NCI-H2107 treated with DMSO at 0.1 percent for 48 hours (cell line): ENCODE results near the gene TMIGD3.
A peak's percentile ranks its signal among the peaks of the same experiment; 100 is the strongest.

Experiments
- DNase-seq: peaks from one replicate; lab custom pipeline; 2025; ENCODE audit not compliant: unreplicated experiment; lab: John Stamatoyannopoulos, UW

TMIGD3 gene

GRCh38 chr1:111476214-111476613, 27.2 kb downstream of the TMIGD3 start:
- DNase-seq = no peak

GRCh38 chr1:111475701-111476100, 27.7 kb downstream of the TMIGD3 start:
- DNase-seq = peak; percentile 85

DNA sequence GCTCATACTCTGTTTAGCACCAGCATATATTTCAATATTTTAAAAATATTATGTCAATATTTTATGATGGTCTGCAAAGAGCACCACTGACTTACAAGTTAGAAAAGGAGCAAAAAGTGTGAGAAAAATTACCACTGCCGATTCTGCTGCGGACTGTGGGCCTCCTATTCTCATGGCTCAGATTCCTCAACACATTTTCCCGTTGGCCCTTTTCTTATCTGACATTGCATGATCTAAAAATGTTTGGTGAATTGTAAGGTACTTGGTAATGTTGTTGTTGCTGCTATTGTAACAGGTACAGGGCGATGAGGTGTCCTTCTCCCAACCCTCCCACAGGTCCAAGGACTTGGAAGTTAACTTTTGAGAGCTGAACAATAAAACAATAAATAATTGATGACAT, 28.9 kb downstream of the TMIGD3 start:
- DNase-seq = no peak

DNA sequence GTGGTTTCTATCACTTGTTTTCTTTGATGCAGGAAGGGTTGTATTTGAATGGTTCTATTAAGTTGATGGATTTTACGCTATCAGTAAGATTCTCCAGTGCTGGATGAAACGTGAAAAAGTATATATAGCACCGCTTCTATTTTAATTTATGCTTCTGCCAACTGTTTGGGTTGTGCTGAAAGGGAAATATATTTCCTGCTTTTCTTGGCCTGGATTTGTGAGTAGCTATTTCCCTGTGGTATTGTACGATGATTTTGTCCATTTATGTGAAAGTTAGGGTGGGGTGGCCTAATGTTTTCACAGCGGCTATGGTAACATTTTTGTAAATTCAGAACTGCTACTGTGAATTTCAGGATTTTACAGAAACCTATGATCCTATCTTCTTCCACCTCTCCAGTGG, 29.3 kb downstream of the TMIGD3 start:
- DNase-seq = no peak

GRCh38 chr1:111471538-111471937, 31.9 kb downstream of the TMIGD3 start:
- no peak for DNase-seq

DNA sequence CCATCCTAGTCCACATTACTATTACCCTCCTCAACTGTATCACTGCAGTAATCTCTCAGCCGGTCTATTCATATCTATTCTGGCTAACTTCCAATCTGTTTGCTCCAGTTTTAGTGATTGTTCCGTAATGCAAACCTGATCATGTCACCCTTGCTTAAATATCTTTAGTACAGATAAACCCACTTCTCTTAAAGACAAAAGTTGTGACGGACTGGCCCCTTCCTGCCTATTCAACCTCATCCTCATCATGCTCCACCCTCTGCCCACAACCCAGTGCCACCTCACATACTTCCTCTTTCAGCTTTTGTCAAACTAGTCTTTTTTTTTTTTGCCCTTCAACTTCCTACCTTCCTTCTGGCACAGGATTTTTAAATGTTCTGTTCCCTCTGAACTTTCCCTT, 32.4 kb downstream of the TMIGD3 start:
- DNase-seq = no peak

DNA sequence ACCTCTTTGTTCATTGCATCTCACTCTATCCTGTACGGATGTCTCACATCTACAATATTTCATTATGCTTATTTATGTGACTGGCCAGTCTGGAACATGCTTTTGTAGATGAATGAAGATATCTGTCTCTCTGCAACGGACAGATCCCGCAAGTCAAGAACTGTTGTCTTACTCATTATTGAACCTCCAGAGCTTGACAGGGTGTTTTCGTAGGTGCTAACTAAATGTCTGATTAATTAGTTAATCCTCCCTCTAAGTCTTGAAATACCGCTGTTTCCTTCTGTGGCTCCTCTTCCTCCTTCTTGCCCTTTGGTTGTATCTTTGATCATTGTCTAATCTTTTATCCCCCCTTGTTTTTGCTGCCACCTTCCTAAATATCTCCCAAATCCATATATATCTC, 32.8 kb downstream of the TMIGD3 start:
- DNase-seq = no peak

- DNase-seq = no peak
Observed at GRCh38 chr1:111469539-111469938, 33.9 kb downstream of the TMIGD3 start.

- DNase-seq = no peak
Observed at GRCh38 chr1:111468717-111469100, 34.7 kb downstream of the TMIGD3 start.

DNA sequence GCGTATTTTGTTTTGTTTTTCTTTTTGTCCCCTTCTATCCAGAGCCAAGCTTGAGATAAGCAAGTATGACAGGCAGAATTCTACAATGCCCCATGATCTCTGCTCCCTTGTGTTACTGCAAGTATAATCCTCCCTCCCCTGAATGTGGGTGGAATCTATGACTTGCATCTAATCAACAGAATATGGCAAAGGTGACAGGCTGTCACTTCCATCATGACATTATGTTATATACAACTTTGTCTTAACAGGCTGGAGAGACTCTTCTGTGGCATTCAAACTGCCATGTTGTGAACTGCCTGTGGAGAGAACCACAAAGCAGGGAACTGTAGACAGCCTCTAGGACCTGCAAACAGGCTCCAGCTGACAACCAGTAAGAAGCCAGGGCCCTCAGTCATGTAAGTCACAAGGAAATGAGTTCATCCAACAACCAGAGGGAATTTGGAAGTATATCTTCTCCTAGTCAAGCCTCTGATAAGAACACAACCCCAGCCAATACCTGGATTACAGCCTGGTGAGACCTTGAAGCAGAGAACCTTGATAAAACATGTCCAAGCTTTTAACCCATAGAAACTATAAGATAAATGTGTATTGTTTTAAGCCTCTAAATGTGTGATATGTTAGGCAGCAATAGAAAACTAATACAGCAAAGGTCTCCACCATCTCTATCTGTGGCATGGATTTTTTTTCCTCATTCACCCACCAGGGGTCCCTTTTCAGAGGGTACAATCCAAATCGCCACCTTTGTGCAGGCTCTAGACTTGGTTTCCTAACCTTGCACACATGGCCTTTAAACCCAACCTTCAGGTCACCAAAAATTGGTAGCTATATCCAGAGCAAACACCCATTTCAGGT, 35.3 kb downstream of the TMIGD3 start:
- no peak for DNase-seq

GRCh38 chr1:111466480-111466879, 37.0 kb downstream of the TMIGD3 start:
- DNase-seq = no peak

- DNase-seq = no peak
Observed at GRCh38 chr1:111465754-111466153, 37.7 kb downstream of the TMIGD3 start.

DNA sequence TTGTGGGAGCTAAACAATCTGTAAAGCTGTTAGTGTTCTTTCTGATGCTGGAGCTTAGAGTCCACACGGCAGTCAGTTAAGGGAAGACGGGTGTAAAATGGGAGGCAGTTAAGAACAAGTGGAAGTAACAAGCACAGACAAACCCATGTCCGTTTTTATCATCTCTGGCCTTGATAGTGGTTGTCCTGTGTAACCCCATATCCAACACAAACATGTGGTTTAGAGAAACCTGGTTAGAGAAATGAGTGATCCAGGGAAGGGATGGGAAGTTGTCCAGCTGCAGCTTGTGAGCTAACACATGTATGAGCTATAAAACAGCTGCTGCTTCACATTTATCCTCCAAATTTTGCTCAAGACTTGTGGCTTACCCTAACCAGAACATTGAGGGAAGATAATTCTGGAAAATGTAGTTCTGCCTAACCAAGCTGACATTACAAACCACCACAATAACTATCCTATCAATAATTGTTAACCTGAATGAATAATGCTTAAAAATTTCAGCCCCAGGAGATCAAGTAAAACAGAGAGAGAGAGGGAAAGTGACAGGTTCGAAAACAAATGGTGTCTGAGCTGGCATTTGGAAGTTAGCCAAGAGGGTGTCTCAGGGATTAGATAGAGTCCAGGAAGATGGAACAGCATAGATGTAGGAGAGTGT, 40.3 kb downstream of the TMIGD3 start:
- no peak for DNase-seq

DNA sequence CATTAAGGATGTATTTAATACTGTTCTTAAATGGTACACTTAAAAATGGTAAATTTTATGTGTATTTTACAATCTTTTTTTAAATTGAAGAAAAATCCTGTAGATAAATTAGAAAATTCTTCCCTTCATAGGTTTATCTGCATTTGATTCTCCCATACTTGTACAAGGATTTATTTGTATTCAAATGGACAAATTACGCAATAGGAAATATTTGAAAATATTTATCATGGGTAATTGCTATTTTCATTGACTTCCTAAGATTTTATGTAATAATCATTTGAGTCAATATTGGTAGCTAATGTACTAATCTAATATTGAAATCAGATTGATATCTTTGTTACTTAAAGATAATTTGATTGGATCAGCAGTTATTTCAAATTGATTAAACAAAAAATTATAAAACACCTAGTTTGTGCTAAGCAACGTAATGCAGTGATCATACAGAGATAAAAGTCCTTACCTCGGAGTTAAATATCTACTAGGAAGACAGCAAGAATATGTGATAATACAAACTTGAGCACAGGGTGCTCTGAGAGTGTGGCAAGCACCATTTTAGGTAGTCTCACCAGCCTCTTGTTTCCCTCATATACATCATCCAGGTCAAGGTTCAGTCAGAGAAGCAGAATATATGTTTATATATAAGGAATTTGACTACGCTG, 40.9 kb downstream of the TMIGD3 start:
- DNase-seq = no peak

- no peak for DNase-seq
Observed at GRCh38 chr1:111461765-111462164, 41.7 kb downstream of the TMIGD3 start.

GRCh38 chr1:111455642-111456031, 47.8 kb downstream of the TMIGD3 start:
- no peak for DNase-seq

DNA sequence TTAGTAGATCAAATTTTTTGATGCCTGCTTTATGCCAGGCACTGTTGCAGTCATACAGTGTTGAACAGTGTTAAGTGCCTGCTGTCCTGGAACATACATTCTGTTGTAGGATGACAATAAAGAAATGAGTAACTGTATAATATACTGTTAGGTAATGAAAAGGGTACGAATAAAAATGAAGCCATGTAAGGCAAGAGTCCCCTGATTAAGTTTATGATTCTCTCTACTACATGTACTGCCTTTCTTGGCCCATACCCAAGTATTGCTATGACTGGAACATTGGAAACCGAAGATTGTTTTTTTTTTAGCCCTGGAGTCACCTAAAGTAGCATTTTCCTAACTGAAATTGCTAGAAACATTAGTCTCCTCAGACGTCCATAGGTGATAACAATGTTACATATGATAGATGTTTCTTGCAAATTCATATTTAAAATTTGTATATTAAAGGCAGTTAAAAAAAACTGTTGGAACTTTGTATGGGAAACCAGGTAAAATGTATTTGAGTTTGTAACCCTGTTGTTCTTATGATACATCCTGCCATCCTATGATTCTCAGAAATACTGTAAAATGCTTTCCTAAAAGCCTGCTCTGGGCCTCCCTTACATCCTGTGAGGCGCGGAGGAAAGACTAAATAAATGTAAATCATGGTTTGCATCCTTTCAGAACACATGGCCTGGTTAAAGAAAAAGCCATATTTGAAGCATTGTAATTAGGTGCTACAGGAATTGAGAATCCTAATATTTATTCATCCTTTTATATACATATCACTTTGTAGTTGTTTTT, 48.4 kb downstream of the TMIGD3 start:
- no peak for DNase-seq

DNA sequence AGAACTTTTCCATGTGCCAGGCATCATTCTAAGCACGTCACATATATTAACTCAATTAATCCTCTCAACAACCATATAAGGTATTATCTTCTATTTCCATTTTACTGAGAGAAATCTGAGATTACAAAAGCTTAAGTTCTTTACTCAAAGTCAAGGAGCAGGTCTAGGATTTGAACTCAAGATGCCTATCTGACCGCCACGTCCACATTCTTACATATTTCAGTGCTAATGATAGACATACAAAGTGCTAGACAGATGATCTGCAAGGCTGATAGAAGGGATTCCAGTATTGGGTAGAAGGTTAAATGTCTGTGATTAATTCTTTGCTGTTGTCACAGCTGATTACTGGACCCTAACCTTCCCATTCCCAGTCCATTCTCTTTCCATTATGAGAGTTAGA, 49.7 kb downstream of the TMIGD3 start:
- no peak for DNase-seq

GRCh38 chr1:111452581-111452980, 50.9 kb downstream of the TMIGD3 start:
- DNase-seq = no peak

GRCh38 chr1:111450185-111450584, 53.2 kb downstream of the TMIGD3 start:
- DNase-seq = no peak

DNA sequence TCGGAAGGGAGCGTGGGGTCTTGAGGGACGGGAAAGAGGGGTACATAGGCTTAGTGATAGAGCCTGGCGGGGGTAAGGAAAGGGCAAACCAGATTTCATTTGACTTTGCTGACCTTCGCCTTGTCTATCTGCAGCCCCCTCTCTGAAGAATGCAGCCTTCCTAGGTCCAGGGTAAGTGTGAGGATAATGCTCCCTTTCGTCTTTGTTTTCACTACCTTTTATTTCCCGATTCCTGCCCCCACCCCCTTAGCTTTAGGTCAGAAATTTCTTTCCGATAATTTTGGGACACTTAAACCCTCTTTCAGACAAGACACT, 53.8 kb downstream of the TMIGD3 start:
- no peak for DNase-seq
